Gastroesophageal sphincter (tissue), 4 donors: Measurements from ENCODE around the gene FBXL4. TPM values are rescaled to one million over a fixed set of nuclear protein-coding genes. Genes with fewer than 3 reads are reported as not detected.

Source experiments
- ATAC-seq: fragments of 150-250 bp; one replicate; pipeline ENCODE4 v1.9.1; 2016; ENCODE audit warnings: mild to moderate bottlenecking, moderate library complexity
- H3K27ac ChIP-seq, 4 donors: fragments of 200-600 bp; sonication (generic) in 3 of 4; 1 replicate in 3 of 4; 2 replicates in 1 of 4; pipeline ENCODE4 v1.5.1; 2016 to 2019
- H3K27me3 ChIP-seq: fragments of 200-600 bp; sonication (generic); one replicate; pipeline ENCODE4 v1.5.1; 2019
- H3K36me3 ChIP-seq, 2 donors: fragments of 200-600 bp; sonication (generic); one replicate each; pipeline ENCODE4 v1.5.1; 2019; ENCODE audit warnings: control low read depth in 1 of 2
- H3K4me1 ChIP-seq, 3 donors: fragments of 200-600 bp; sonication (generic); 1 replicate in 2 of 3; 2 replicates in 1 of 3; pipeline ENCODE4 v1.5.1; 2016 to 2019; ENCODE audit warnings: control low read depth in 2 of 3
- H3K4me3 ChIP-seq, 2 donors: fragments of 200-600 bp; sonication (generic); one replicate each; pipeline ENCODE4 v1.5.1; 2019; ENCODE audit warnings: mild to moderate bottlenecking in 1 of 2, moderate library complexity in 1 of 2
- H3K9me3 ChIP-seq, 3 donors: fragments of 200-600 bp; sonication (generic); one replicate each; pipeline ENCODE4 v1.5.1; 2017 to 2019; ENCODE audit warnings: control low read depth in 2 of 3
- CTCF ChIP-seq, 4 experiments: fragments of 200-600 bp in 2 of 4; fragments of 450-650 bp in 2 of 4; sonication (generic) in 1 of 4; IDR thresholded peaks; one replicate each; pipeline ENCODE4 v1.5.1; 2017 to 2019; ENCODE audit warnings: antibody characterized with exemption in 4 of 4, mild to moderate bottlenecking in 2 of 4, moderate library complexity in 2 of 4
- EP300 ChIP-seq: sonication (generic); formaldehyde crosslinking; IDR thresholded peaks from one replicate; pipeline ENCODE4 v1.6.1; 2017; ENCODE audit warnings: antibody characterized with exemption, mild to moderate bottlenecking
- POLR2A ChIP-seq, 2 donors: fragments of 450-650 bp; IDR thresholded peaks; one replicate each; pipeline ENCODE4 v1.6.1; 2017; ENCODE audit warnings: antibody characterized with exemption in 2 of 2, mild to moderate bottlenecking in 2 of 2, moderate library complexity in 1 of 2
- POLR2AphosphoS5 ChIP-seq: sonication (generic); formaldehyde crosslinking; IDR thresholded peaks from one replicate; pipeline ENCODE4 v1.6.1; 2017; ENCODE audit warnings: antibody characterized with exemption
- WGBS, 2 donors: methylation state at CpG; one replicate each; pipeline ENCODE4 v1.1.5; 2018; ENCODE audit warnings: low coverage in 1 of 2; 5-methylcytosine and 5-hydroxymethylcytosine counted together
- total RNA-seq, 4 donors: library from RNA; depleted of rRNA; stranded (reverse); fragments of >200 nt; gene quantifications; one replicate each; pipeline ENCODE4 v1.1.0, GENCODE V29; 2016

FBXL4 gene
- total RNA-seq, result 10 to 100 TPM; 15.6 to 21.9 (median 18.8) TPM

GRCh38 chr6:98947411-98948292 lies at the start of gene FBXL4:
TSS of gene FBXL4 (minus strand) at chr6:98947946. CDS start at chr6:98926988, 20,958 bp downstream.
- Histone ChIP-seq H3K4me1 (peaks cover 0 to 26% (median 6%) of the 10 kb centered on the region in 3 donors), H3K36me3 (no peaks in the 10 kb centered on the region), H3K27me3 (no peaks in the 10 kb centered on the region), H3K27ac (peak within 1 kb of the TSS; percentile 77 to 94 (median 90)), H3K4me3 (peak within 1 kb of the TSS; percentile 68 to 86), H3K9me3 (no peaks in the 10 kb centered on the region)
- TF ChIP-seq CTCF (IDR thresholded peaks at IDR 0.05), result no peak
- TF ChIP-seq EP300, result no peak
- TF ChIP-seq POLR2AphosphoS5, result peak; percentile 68
- TF ChIP-seq POLR2A (IDR thresholded peaks at IDR 0.05), result peak; percentile 51 to 54
- ATAC-seq, result peak; percentile 92
- 0% methylated on average over 11 of the region's 93 CpGs; no CpG with 5 or more reads in 1 of the 2 donors for WGBS, 2 donors

- TF ChIP-seq EP300 (no peak), CTCF (IDR thresholded peaks at IDR 0.05) (no peak), POLR2AphosphoS5 (no peak), POLR2A (IDR thresholded peaks at IDR 0.05) (no peak)
- H3K27ac ChIP-seq, result no peak overlapping the region
- no peaks in the 10 kb centered on the region for H3K9me3 ChIP-seq
- H3K36me3 ChIP-seq, result no peaks in the 10 kb centered on the region
- no peak overlapping the region for H3K4me3 ChIP-seq
- WGBS, 2 donors, result 60 to 67% methylated on average over 1 of the region's 1 CpG
- H3K4me1 ChIP-seq, result peaks cover 0 to 7% (median 0%) of the 10 kb centered on the region in 3 donors
- ATAC-seq, result no peak
- H3K27me3 ChIP-seq, result no peaks in the 10 kb centered on the region
These were observed 47.4 kb upstream of the FBXL4 start for GRCh38 chr6:98995116-98995515.

GRCh38 chr6:98992535-98992934 lies 44.8 kb upstream of the FBXL4 start:
- Histone ChIP-seq H3K4me3 (no peak overlapping the region), H3K27ac (no peak overlapping the region), H3K36me3 (no peaks in the 10 kb centered on the region), H3K4me1 (peaks cover 0 to 7% (median 0%) of the 10 kb centered on the region in 3 donors), H3K9me3 (no peaks in the 10 kb centered on the region), H3K27me3 (no peaks in the 10 kb centered on the region)
- WGBS, 2 donors, result 14 to 19% methylated on average over 1 of the region's 1 CpG
- ATAC-seq, result no peak
- TF ChIP-seq CTCF (IDR thresholded peaks at IDR 0.05) (no peak), EP300 (no peak), POLR2AphosphoS5 (no peak), POLR2A (IDR thresholded peaks at IDR 0.05) (no peak)

GRCh38 chr6:98986071-98986615 lies 38.4 kb upstream of the FBXL4 start:
- H3K4me1 ChIP-seq, result no peaks in the 10 kb centered on the region
- H3K27ac ChIP-seq, result no peak overlapping the region
- 47 to 67% methylated on average over 1 of the region's 1 CpG for WGBS, 2 donors
- TF ChIP-seq CTCF (IDR thresholded peaks at IDR 0.05), result no peak
- no peak for ATAC-seq
- H3K9me3 ChIP-seq, result no peaks in the 10 kb centered on the region
- no peak overlapping the region for H3K4me3 ChIP-seq
- no peaks in the 10 kb centered on the region for H3K36me3 ChIP-seq
- H3K27me3 ChIP-seq, result no peaks in the 10 kb centered on the region

- TF ChIP-seq POLR2AphosphoS5 (no peak), POLR2A (IDR thresholded peaks at IDR 0.05) (no peak), EP300 (no peak), CTCF (IDR thresholded peaks at IDR 0.05) (no peak)
- WGBS, 2 donors, result 50% methylated on average over 1 of the region's 1 CpG
- Histone ChIP-seq H3K36me3 (no peaks in the 10 kb centered on the region), H3K27me3 (no peaks in the 10 kb centered on the region), H3K27ac (no peak overlapping the region), H3K4me1 (no peaks in the 10 kb centered on the region), H3K9me3 (no peaks in the 10 kb centered on the region), H3K4me3 (no peak overlapping the region)
- no peak for ATAC-seq
These were observed 37.6 kb upstream of the FBXL4 start for GRCh38 chr6:98985391-98985790.
